K562 (cell line): ENCODE measurements around the gene UTP11. TPM values are rescaled to one million over a fixed set of nuclear protein-coding genes. Genes with fewer than 3 reads are reported as not detected.

Experiments
- CBFA2T3 ChIP-seq: fragments of 450-650 bp; IDR thresholded peaks from 2 replicates; pipeline ENCODE4 v1.6.1; 2017
- ESRRB ChIP-seq: fragments of 250-450 bp; sonication (Bioruptor Pico); IDR thresholded peaks from 2 replicates; pipeline ENCODE4 v1.5.0; 2020; ENCODE audit warnings: mild to moderate bottlenecking, moderate library complexity, borderline replicate concordance
- FOSL1 ChIP-seq: fragments of 200-800 bp; sonication (Bioruptor generic); conservative IDR thresholded peaks from 2 replicates; pipeline ENCODE4 v1.6.1; 2016; ENCODE audit warnings: missing genetic modification characterization, missing compliant biosample characterization
- GATAD2A ChIP-seq: fragments of 450-650 bp; IDR thresholded peaks from 2 replicates; pipeline ENCODE4 v1.6.1; 2017
- RERE ChIP-seq: sonication (generic); formaldehyde crosslinking; IDR thresholded peaks from 2 replicates; pipeline ENCODE4 v1.8.0; 2023; ENCODE audit warnings: missing genetic modification reagents, mild to moderate bottlenecking, borderline replicate concordance
- ZBTB40 ChIP-seq, 2 experiments: fragments of 450-650 bp in 1 of 2; sonication (generic) in 1 of 2; formaldehyde crosslinking in 1 of 2; IDR thresholded peaks; 2 replicates each; pipeline versions ENCODE4 v1.7.1 to v1.9.0; 2016 to 2022; ENCODE audit warnings: inconsistent platforms in 1 of 2, mild to moderate bottlenecking in 1 of 2, missing genetic modification reagents in 1 of 2
- ZNF41 ChIP-seq: fragments of 250-450 bp; sonication (Bioruptor Pico); conservative IDR thresholded peaks from 2 replicates; pipeline ENCODE4 v1.4.0; 2020; ENCODE audit warnings: mild to moderate bottlenecking
- polyA plus RNA-seq, 8 experiments: library from polyadenylated mRNA; depleted of rRNA in 4 of 8; stranded (reverse) in 5 of 8; unstranded in 3 of 8; fragments of >200 nt; fragmentation: Nextera tagmentation in 2 of 8; fragmentation: Illumina TruSeq in 1 of 8; extraction: Ambion mirVana in 2 of 8; extraction: Trizol in 1 of 8; gene quantifications; 2 replicates each; pipeline versions ENCODE4 v1.2.1 to v1.2.3, GENCODE V29; 2011 to 2014; ENCODE audit warnings: inconsistent platforms in 1 of 8, missing spikeins in 1 of 8
- total RNA-seq, 7 experiments: library from RNA; depleted of rRNA in 6 of 7; stranded (reverse); fragments of >200 nt in 6 of 7; fragmentation: Illumina TruSeq in 2 of 7; extraction: Trizol in 2 of 7; gene quantifications; 2 replicates each; pipeline versions ENCODE4 v1.2.1 to v1.2.3, GENCODE V29; 2011 to 2021; ENCODE audit warnings: low replicate concordance in 1 of 7
- TF ChIP-seq, protein P1 (sequence below): fragments of 450-650 bp; IDR thresholded peaks from 2 replicates; pipeline ENCODE4 v1.6.1; 2016; ENCODE audit warnings: missing biosample characterization, missing genetic modification characterization
- TF ChIP-seq, protein P2 (sequence below): fragments of 250-450 bp; sonication (Bioruptor Pico); IDR thresholded peaks from 2 replicates; pipeline ENCODE4 v1.4.0; 2020; ENCODE audit warnings: mild to moderate bottlenecking, moderate library complexity

Gene UTP11
- total and polyA plus RNA-seq, 9 of the 15 experiments (the other 6 are each of a cell fraction or from before 2014, with no cell fraction given): 91.1 to 378 (median 221) TPM

GRCh38 chr1:38000233-38000528, 12.4 kb upstream of the UTP11 start (continued):
- TF ChIP-seq ZBTB40 (IDR thresholded peaks at IDR 0.05): no peak
- no peak for TF ChIP-seq ZBTB40 (CRISPR knock-in tag; IDR thresholded peaks at IDR 0.05)
- no peak for TF ChIP-seq FOSL1 (tag)
- no peak for TF ChIP-seq GATAD2A
- TF ChIP-seq, protein P1, sequence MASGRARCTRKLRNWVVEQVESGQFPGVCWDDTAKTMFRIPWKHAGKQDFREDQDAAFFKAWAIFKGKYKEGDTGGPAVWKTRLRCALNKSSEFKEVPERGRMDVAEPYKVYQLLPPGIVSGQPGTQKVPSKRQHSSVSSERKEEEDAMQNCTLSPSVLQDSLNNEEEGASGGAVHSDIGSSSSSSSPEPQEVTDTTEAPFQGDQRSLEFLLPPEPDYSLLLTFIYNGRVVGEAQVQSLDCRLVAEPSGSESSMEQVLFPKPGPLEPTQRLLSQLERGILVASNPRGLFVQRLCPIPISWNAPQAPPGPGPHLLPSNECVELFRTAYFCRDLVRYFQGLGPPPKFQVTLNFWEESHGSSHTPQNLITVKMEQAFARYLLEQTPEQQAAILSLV (tag): no peak
- peak; percentile 54 for TF ChIP-seq CBFA2T3
- TF ChIP-seq RERE: no peak
- no peak for TF ChIP-seq ESRRB (CRISPR knock-in tag)
- TF ChIP-seq ZNF41 (CRISPR knock-in tag): no peak
- TF ChIP-seq, protein P2, sequence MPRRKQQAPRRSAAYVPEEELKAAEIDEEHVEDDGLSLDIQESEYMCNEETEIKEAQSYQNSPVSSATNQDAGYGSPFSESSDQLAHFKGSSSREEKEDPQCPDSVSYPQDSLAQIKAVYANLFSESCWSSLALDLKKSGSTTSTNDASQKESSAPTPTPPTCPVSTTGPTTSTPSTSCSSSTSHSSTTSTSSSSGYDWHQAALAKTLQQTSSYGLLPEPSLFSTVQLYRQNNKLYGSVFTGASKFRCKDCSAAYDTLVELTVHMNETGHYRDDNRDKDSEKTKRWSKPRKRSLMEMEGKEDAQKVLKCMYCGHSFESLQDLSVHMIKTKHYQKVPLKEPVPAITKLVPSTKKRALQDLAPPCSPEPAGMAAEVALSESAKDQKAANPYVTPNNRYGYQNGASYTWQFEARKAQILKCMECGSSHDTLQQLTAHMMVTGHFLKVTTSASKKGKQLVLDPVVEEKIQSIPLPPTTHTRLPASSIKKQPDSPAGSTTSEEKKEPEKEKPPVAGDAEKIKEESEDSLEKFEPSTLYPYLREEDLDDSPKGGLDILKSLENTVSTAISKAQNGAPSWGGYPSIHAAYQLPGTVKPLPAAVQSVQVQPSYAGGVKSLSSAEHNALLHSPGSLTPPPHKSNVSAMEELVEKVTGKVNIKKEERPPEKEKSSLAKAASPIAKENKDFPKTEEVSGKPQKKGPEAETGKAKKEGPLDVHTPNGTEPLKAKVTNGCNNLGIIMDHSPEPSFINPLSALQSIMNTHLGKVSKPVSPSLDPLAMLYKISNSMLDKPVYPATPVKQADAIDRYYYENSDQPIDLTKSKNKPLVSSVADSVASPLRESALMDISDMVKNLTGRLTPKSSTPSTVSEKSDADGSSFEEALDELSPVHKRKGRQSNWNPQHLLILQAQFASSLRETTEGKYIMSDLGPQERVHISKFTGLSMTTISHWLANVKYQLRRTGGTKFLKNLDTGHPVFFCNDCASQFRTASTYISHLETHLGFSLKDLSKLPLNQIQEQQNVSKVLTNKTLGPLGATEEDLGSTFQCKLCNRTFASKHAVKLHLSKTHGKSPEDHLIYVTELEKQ: no peak
